GM12878 (cell line): ENCODE data around the gene PRR5L. TPM values are rescaled to one million over a fixed set of nuclear protein-coding genes. Genes with fewer than 3 reads are reported as not detected.

Source experiments
- ATAC-seq: fragments of 200-7000 bp; cut with Tn5 transposase; 3 replicates; pipeline ENCODE4 v1.9.1; 2020; ENCODE audit warnings: mild to moderate bottlenecking, moderate library complexity
- BruUV-seq: library from RNA; stranded (reverse); fragments of 400-500 nt; replicated peaks from 2 replicates; lab custom pipeline; 2021; lab: Mats Ljungman, UMichigan
- CTCF ChIA-PET: fragments of 300-600 bp; sonication (Branson Sonifier 250); formaldehyde crosslinking; extraction: SDS; loops from one replicate; lab custom pipeline; 2021; ENCODE audit warnings: inconsistent platforms; lab: Yijun Ruan, JAX
- POLR2A ChIA-PET: fragments of 350-600 bp; formaldehyde crosslinking; extraction: SDS; loops from one replicate; lab custom pipeline; 2021; ENCODE audit warnings: inconsistent platforms; lab: Charles Lee
- RAD21 ChIA-PET: fragments of 300-600 bp; sonication (Branson Sonifier 250); formaldehyde crosslinking; loops from one replicate; lab custom pipeline; 2023; ENCODE audit warnings: antibody characterized with exemption; ENCODE audit not compliant: unreplicated experiment; lab: Charles Lee
- SMC1A ChIA-PET: fragments of 300-600 bp; sonication (Branson Sonifier 250); formaldehyde crosslinking; loops from one replicate; lab custom pipeline; 2023; ENCODE audit not compliant: unreplicated experiment, uncharacterized antibody; lab: Charles Lee
- DNase-seq: peaks from one replicate; pipeline ENCODE4 v3.0.0-alpha.2; 2011; ENCODE audit warnings: low read depth, low spot score
- FAIRE-seq: peaks from 3 replicates; lab custom pipeline; 2011; peaks lifted over from hg19 to GRCh38; lab: Jason Lieb, UNC
- H2AFZ ChIP-seq: 2 replicates; pipeline ENCODE4 v1.6.0; 2011; ENCODE audit warnings: low read depth, low read length, control low read depth; ENCODE audit not compliant: control insufficient read depth
- H3K27ac ChIP-seq: 2 replicates; pipeline ENCODE4 v1.5.1; 2011; ENCODE audit warnings: control low read depth; ENCODE audit not compliant: control insufficient read depth, insufficient read depth
- H3K27me3 ChIP-seq, 2 experiments: replicated peaks in 1 of 2; 2 replicates each; pipeline versions ENCODE4 v1.6.0 to v1.6.1; 2011; ENCODE audit warnings: low read length in 1 of 2; ENCODE audit not compliant: control insufficient read depth in 2 of 2, insufficient read depth in 2 of 2
- H3K36me3 ChIP-seq, 2 experiments: 2 replicates each; pipeline ENCODE4 v1.5.1; 2011; ENCODE audit warnings: low read length in 1 of 2; ENCODE audit not compliant: control insufficient read depth in 2 of 2, insufficient read depth in 2 of 2
- H3K4me1 ChIP-seq: 2 replicates; pipeline ENCODE4 v1.6.1; 2011; ENCODE audit warnings: mild to moderate bottlenecking, low read length, moderate library complexity, mixed read lengths; ENCODE audit not compliant: control insufficient read depth, insufficient read depth
- H3K4me2 ChIP-seq: 2 replicates; pipeline ENCODE4 v1.6.0; 2011; ENCODE audit warnings: control low read depth; ENCODE audit not compliant: control insufficient read depth, insufficient read depth
- H3K4me3 ChIP-seq: fragments of 200-600 bp; sonication (generic); 2 replicates; pipeline ENCODE4 v1.5.1; 2016
- H3K79me2 ChIP-seq: 2 replicates; pipeline ENCODE4 v1.6.0; 2011; ENCODE audit warnings: low read length; ENCODE audit not compliant: control insufficient read depth, insufficient read depth
- H3K9ac ChIP-seq: 2 replicates; pipeline ENCODE4 v1.8.0; 2011; ENCODE audit warnings: low read length, control low read depth, mixed read lengths; ENCODE audit not compliant: control insufficient read depth, insufficient read depth
- H3K9me3 ChIP-seq: replicated peaks from 3 replicates; pipeline ENCODE4 v1.5.1; 2011; ENCODE audit warnings: mild to moderate bottlenecking, low read length; ENCODE audit not compliant: control insufficient read depth, insufficient read depth
- H4K20me1 ChIP-seq: 2 replicates; pipeline ENCODE4 v1.6.0; 2011; ENCODE audit not compliant: control insufficient read depth, insufficient read depth
- BHLHE40 ChIP-seq, 2 experiments: fragments of 450-650 bp in 1 of 2; IDR thresholded peaks; 2 replicates each; pipeline ENCODE4 v1.6.1; 2011 to 2017; ENCODE audit warnings: low read depth in 2 of 2, borderline replicate concordance in 1 of 2, improper control_type of control experiment in 1 of 2, low read length in 1 of 2, mild to moderate bottlenecking in 1 of 2
- CBX3 ChIP-seq: fragments of 200-600 bp; sonication (generic); IDR thresholded peaks from 2 replicates; pipeline ENCODE4 v1.6.1; 2016; ENCODE audit warnings: low read depth, borderline replicate concordance
- E4F1 ChIP-seq: fragments of 450-650 bp; IDR thresholded peaks from 2 replicates; pipeline ENCODE4 v1.6.1; 2018; ENCODE audit warnings: borderline replicate concordance, mild to moderate bottlenecking; ENCODE audit not compliant: partially characterized antibody
- EED ChIP-seq: sonication (generic); IDR thresholded peaks from 2 replicates; pipeline ENCODE4 v1.6.1; 2016; ENCODE audit warnings: antibody characterized with exemption, low read depth
- EP300 ChIP-seq, 2 experiments: fragments of 150-350 bp in 1 of 2; IDR thresholded peaks; 2 replicates each; pipeline ENCODE4 v1.6.1; 2011 to 2012; ENCODE audit warnings: low read depth in 2 of 2, low read length in 2 of 2, borderline replicate concordance in 1 of 2, improper control_type of control experiment in 1 of 2, inconsistent platforms in 1 of 2; ENCODE audit not compliant: control insufficient read depth in 1 of 2
- FOXM1 ChIP-seq: IDR thresholded peaks from 2 replicates; pipeline ENCODE4 v1.6.1; 2012; ENCODE audit warnings: low read depth, mild to moderate bottlenecking, inconsistent platforms, low read length, moderate library complexity
- NFYA ChIP-seq: IDR thresholded peaks from 2 replicates; pipeline ENCODE4 v1.6.1; 2011; ENCODE audit warnings: low read depth, mild to moderate bottlenecking, low read length, improper control_type of control experiment, borderline replicate concordance
- POLR2AphosphoS2 ChIP-seq: IDR thresholded peaks from 2 replicates; pipeline ENCODE4 v1.6.1; 2011; ENCODE audit warnings: low read depth, mild to moderate bottlenecking, low read length, improper control_type of control experiment, moderate library complexity
- RAD51 ChIP-seq: fragments of 450-650 bp; IDR thresholded peaks from 2 replicates; pipeline ENCODE4 v1.6.1; 2016; ENCODE audit warnings: moderate library complexity, mild to moderate bottlenecking, inconsistent platforms
- RBBP5 ChIP-seq: fragments of 200-600 bp; sonication (generic); conservative IDR thresholded peaks from 2 replicates; pipeline ENCODE4 v1.6.1; 2016
- SIN3A ChIP-seq: IDR thresholded peaks from 2 replicates; pipeline ENCODE4 v1.6.1; 2012; ENCODE audit warnings: low read depth, low read length, improper control_type of control experiment
- SMAD1 ChIP-seq: fragments of 450-650 bp; IDR thresholded peaks from 2 replicates; pipeline ENCODE4 v1.6.1; 2018; ENCODE audit warnings: mild to moderate bottlenecking, low read depth; ENCODE audit not compliant: partially characterized antibody
- SUPT20H ChIP-seq: IDR thresholded peaks from 2 replicates; pipeline ENCODE4 v1.6.1; 2011; ENCODE audit warnings: low read depth, mild to moderate bottlenecking, low read length, moderate library complexity, borderline replicate concordance; ENCODE audit not compliant: control insufficient read depth
- USF1 ChIP-seq: IDR thresholded peaks from 2 replicates; pipeline ENCODE4 v1.6.1; 2011; ENCODE audit warnings: borderline replicate concordance, low read depth, mild to moderate bottlenecking, moderate library complexity, mixed read lengths, low read length; ENCODE audit not compliant: insufficient read depth; ENCODE audit errors: extremely low read length
- ZNF207 ChIP-seq: fragments of 450-650 bp; IDR thresholded peaks from 2 replicates; pipeline ENCODE4 v1.6.1; 2014; ENCODE audit warnings: antibody characterized with exemption, mild to moderate bottlenecking, borderline replicate concordance
- ZSCAN29 ChIP-seq: fragments of 450-650 bp; IDR thresholded peaks from 2 replicates; pipeline ENCODE4 v1.6.1; 2017; ENCODE audit warnings: mild to moderate bottlenecking, moderate library complexity
- WGBS: methylation state at CpG from one replicate; pipeline ENCODE4 v1.1.6; 2016; ENCODE audit warnings: low lambda C conversion rate; ENCODE audit not compliant: insufficient replicate concordance, insufficient coverage; ENCODE audit errors: missing lambda C conversion rate; 5-methylcytosine and 5-hydroxymethylcytosine counted together
- in situ Hi-C: fragments of 300-500 bp; cut with MboI; formaldehyde crosslinking; loops from 9 replicates; pipeline ENCODE4 v1.14.3; 2018; ENCODE audit warnings: mixed read lengths
- intact Hi-C: fragments of 100-400 bp; cut with micrococcal nuclease; formaldehyde crosslinking; loops from one replicate; pipeline ENCODE4 v1.14.2; 2022; ENCODE audit not compliant: unreplicated experiment
- polyA plus RNA-seq, 11 experiments: library from polyadenylated mRNA; depleted of rRNA in 4 of 11; unstranded in 6 of 11; stranded (reverse) in 5 of 11; fragments of >200 nt; fragmentation: Nextera tagmentation in 4 of 11; fragmentation: Illumina TruSeq in 1 of 11; extraction: Ambion mirVana in 4 of 11; extraction: Trizol in 1 of 11; gene quantifications; 1 replicate in 1 of 11; 2 replicates in 10 of 11; pipeline versions ENCODE4 v1.2.1 to v1.2.3, GENCODE V29; 2011 to 2016; ENCODE audit warnings: inconsistent platforms in 2 of 11, missing spikeins in 2 of 11, low read depth in 1 of 11
- total RNA-seq, 4 experiments: library from RNA; depleted of rRNA in 3 of 4; stranded (reverse); fragments of >200 nt in 3 of 4; fragmentation: Illumina TruSeq in 1 of 4; extraction: Trizol in 1 of 4; gene quantifications; 2 replicates each; pipeline versions ENCODE4 v1.2.1 to v1.2.3, GENCODE V29; 2013 to 2021
- TF ChIP-seq, protein P1 (sequence below): fragments of 450-650 bp; IDR thresholded peaks from 2 replicates; pipeline ENCODE4 v1.6.1; 2014; ENCODE audit warnings: mild to moderate bottlenecking

PRR5L gene
- total and polyA plus RNA-seq, 10 of the 15 experiments (the other 5 are each of a cell fraction or from before 2014, with no cell fraction given): 0.11 to 4.2 (median 0.67) TPM; not detected in 1

GRCh38 chr11:36346562-36347383 lies 50.7 kb downstream of the PRR5L start:
- ChIA-PET CTCF (interaction anchor here (0.8 to 2.0 kb wide), 6 partner anchors 11 to 146 kb away, joined by 3 to 6 read pairs (median 4); no protein-coding TSS in a partner anchor), RAD21 (interaction anchor here (0.8 to 1.3 kb wide), 2 partner anchors 31 to 132 kb away, joined by 3 read pairs; no protein-coding TSS in a partner anchor), POLR2A (interaction anchor here (1.0 kb wide), 1 partner anchor 9 kb away, joined by 3 read pairs; no protein-coding TSS in a partner anchor), SMC1A (interaction anchor here (0.8 to 2.0 kb wide), 7 partner anchors 9 to 112 kb away, joined by 3 to 6 read pairs (median 3); no protein-coding TSS in a partner anchor)
- no peaks in the 10 kb centered on the region for H3K9me3 ChIP-seq
- H3K27me3 ChIP-seq: no peaks in the 10 kb centered on the region; a peak in 1 of 4 replicates
- H3K4me2 ChIP-seq: no peak overlapping the region
- DNase-seq (no peak), ATAC-seq (peak; percentile 63), FAIRE-seq (no peak)
- no peak overlapping the region for H3K9ac ChIP-seq
- no peaks in the 10 kb centered on the region for H3K79me2 ChIP-seq
- BruUV-seq: no TSS peak
- no peaks in the 10 kb centered on the region for H4K20me1 ChIP-seq
- 0% methylated on average over 5 of the region's 5 CpGs for WGBS
- in situ Hi-C loops: no loop called here
- no peak overlapping the region for H3K4me3 ChIP-seq
- no peak overlapping the region for H3K27ac ChIP-seq
- no peaks in the 10 kb centered on the region for H3K36me3 ChIP-seq
- intact Hi-C loops: no loop called here
- no peaks in the 10 kb centered on the region; the same call in 1 of the 2 replicates for H3K4me1 ChIP-seq
- no peak overlapping the region for H2AFZ ChIP-seq
- no peak for TF ChIP-seq E4F1
- TF ChIP-seq SMAD1: no peak
- TF ChIP-seq FOXM1: peak; percentile 82; the same call in 1 of the 2 replicates
- TF ChIP-seq EED: 0 out of 2 replicates have a peak, but pooled peaks have one; percentile 37
- no peak for TF ChIP-seq POLR2AphosphoS2
- TF ChIP-seq, protein P1, sequence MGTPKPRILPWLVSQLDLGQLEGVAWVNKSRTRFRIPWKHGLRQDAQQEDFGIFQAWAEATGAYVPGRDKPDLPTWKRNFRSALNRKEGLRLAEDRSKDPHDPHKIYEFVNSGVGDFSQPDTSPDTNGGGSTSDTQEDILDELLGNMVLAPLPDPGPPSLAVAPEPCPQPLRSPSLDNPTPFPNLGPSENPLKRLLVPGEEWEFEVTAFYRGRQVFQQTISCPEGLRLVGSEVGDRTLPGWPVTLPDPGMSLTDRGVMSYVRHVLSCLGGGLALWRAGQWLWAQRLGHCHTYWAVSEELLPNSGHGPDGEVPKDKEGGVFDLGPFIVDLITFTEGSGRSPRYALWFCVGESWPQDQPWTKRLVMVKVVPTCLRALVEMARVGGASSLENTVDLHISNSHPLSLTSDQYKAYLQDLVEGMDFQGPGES: no peak
- no peak for TF ChIP-seq SIN3A
- peak in 1 of 2 experiments; percentile 7; a peak in 1 of 4 replicates for TF ChIP-seq BHLHE40 (IDR thresholded peaks at IDR 0.05; ENCODE audit: borderline replicate concordance in 1 of 2, low read depth in 2 of 2, low read length in 1 of 2)
- TF ChIP-seq NFYA: no peak
- no peak for TF ChIP-seq ZSCAN29
- peak in 1 of 2 experiments; percentile 16; a peak in 1 of 4 replicates for TF ChIP-seq EP300 (IDR thresholded peaks at IDR 0.05; ENCODE audit: borderline replicate concordance in 1 of 2, control insufficient read depth in 1 of 2, low read depth in 2 of 2, low read length in 2 of 2)
- TF ChIP-seq ZNF207: no peak
- no peak for TF ChIP-seq RBBP5
- no peak for TF ChIP-seq USF1
- no peak for TF ChIP-seq SUPT20H
- no peak for TF ChIP-seq CBX3
- no peak for TF ChIP-seq RAD51
